H1 (cell line): ENCODE measurements around the gene RGS16. TPM values are rescaled to one million over a fixed set of nuclear protein-coding genes. Genes with fewer than 3 reads are reported as not detected.

Experiments used
- CTCF ChIA-PET: fragments of 300-600 bp; sonication (Branson Sonifier 250); formaldehyde crosslinking; loops from one replicate; lab custom pipeline; 2021; ENCODE audit not compliant: partially characterized antibody; lab: Charles Lee
- POLR2A ChIA-PET: fragments of 300-600 bp; sonication (Branson Sonifier 250); formaldehyde crosslinking; loops from one replicate; lab custom pipeline; 2021; ENCODE audit warnings: inconsistent platforms; ENCODE audit not compliant: partially characterized antibody; lab: Charles Lee
- DNase-seq, 2 experiments: peaks; one replicate each; pipeline versions ENCODE4 v3.0.0 to v3.0.0-alpha.2; 2010 to 2022; ENCODE audit warnings: low spot score in 2 of 2, low read depth in 1 of 2, mixed read lengths in 1 of 2
- FAIRE-seq: peaks from 2 replicates; lab custom pipeline; 2011; peaks lifted over from hg19 to GRCh38; lab: Jason Lieb, UNC
- H2AFZ ChIP-seq: 2 replicates; pipeline ENCODE4 v1.8.1; 2012; ENCODE audit warnings: low read length, inconsistent platforms
- H2AK5ac ChIP-seq: 2 replicates; pipeline ENCODE4 v1.6.1; 2013; ENCODE audit warnings: low read depth, low read length
- H2BK120ac ChIP-seq: replicated peaks from 2 replicates; pipeline ENCODE3; 2013; ENCODE audit warnings: low read depth, low read length, inconsistent platforms
- H2BK12ac ChIP-seq: 2 replicates; pipeline ENCODE4 v1.6.1; 2013; ENCODE audit warnings: low read depth, low read length
- H2BK15ac ChIP-seq: 2 replicates; pipeline ENCODE4 v1.6.1; 2013; ENCODE audit warnings: low read length
- H2BK20ac ChIP-seq: 2 replicates; pipeline ENCODE4 v1.6.1; 2013; ENCODE audit warnings: low read length
- H2BK5ac ChIP-seq: 2 replicates; pipeline ENCODE4 v1.6.1; 2013; ENCODE audit warnings: low read depth, low read length
- H3K14ac ChIP-seq: 2 replicates; pipeline ENCODE4 v1.6.1; 2013; ENCODE audit warnings: inconsistent platforms; ENCODE audit not compliant: insufficient read length
- H3K18ac ChIP-seq: 2 replicates; pipeline ENCODE4 v1.6.1; 2013; ENCODE audit warnings: low read length; ENCODE audit errors: extremely low read depth
- H3K23ac ChIP-seq: 2 replicates; pipeline ENCODE4 v1.6.1; 2013; ENCODE audit warnings: inconsistent platforms; ENCODE audit not compliant: insufficient read length
- H3K23me2 ChIP-seq: 2 replicates; pipeline ENCODE4 v1.6.1; 2013; ENCODE audit warnings: low read depth, low read length
- H3K27ac ChIP-seq: 2 replicates; pipeline ENCODE4 v1.6.1; 2011; ENCODE audit warnings: low read depth, low read length, inconsistent platforms
- H3K27me3 ChIP-seq, 4 experiments: replicated peaks in 1 of 4; 1 replicate in 1 of 4; 2 replicates in 3 of 4; pipeline versions ENCODE4 v1.6.1 to v1.8.1; 2011 to 2013; ENCODE audit warnings: low read length in 3 of 4, mild to moderate bottlenecking in 3 of 4, inconsistent platforms in 2 of 4, mixed read lengths in 2 of 4, moderate library complexity in 1 of 4; ENCODE audit not compliant: control insufficient read depth in 3 of 4, insufficient read depth in 3 of 4; ENCODE audit errors: extremely low read depth in 1 of 4
- H3K36me3 ChIP-seq, 4 experiments: 2 replicates each; pipeline versions ENCODE4 v1.6.1 to v1.8.1; 2011 to 2013; ENCODE audit warnings: mild to moderate bottlenecking in 4 of 4, low read length in 3 of 4, moderate library complexity in 2 of 4, control low read depth in 1 of 4, inconsistent platforms in 1 of 4; ENCODE audit not compliant: insufficient read depth in 4 of 4, control insufficient read depth in 2 of 4
- H3K4ac ChIP-seq: replicated peaks from 2 replicates; pipeline ENCODE3; 2013; ENCODE audit warnings: low read length, low read depth, mixed read lengths, inconsistent platforms; ENCODE audit not compliant: insufficient read length
- H3K4me1 ChIP-seq, 4 experiments: replicated peaks in 1 of 4; 1 replicate in 1 of 4; 2 replicates in 3 of 4; pipeline versions ENCODE4 v1.6.1 to v1.8.1; 2011 to 2013; ENCODE audit warnings: low read length in 3 of 4, inconsistent platforms in 2 of 4, mixed read lengths in 1 of 4; ENCODE audit not compliant: insufficient read depth in 4 of 4, control insufficient read depth in 3 of 4
- H3K4me2 ChIP-seq, 2 experiments: 2 replicates each; pipeline versions ENCODE4 v1.6.1 to v1.8.1; 2011 to 2013; ENCODE audit warnings: low read depth in 2 of 2, low read length in 2 of 2, control low read depth in 1 of 2, inconsistent platforms in 1 of 2, mild to moderate bottlenecking in 1 of 2; ENCODE audit not compliant: insufficient read depth in 1 of 2
- H3K4me3 ChIP-seq, 4 experiments: fragments of 200-600, 300-600 bp in 1 of 4; sonication (generic), shearing (Covaris generic), sonication (Bioruptor Twin) in 1 of 4; 2 replicates each; pipeline versions ENCODE4 v1.5.1 to v1.8.1; 2011 to 2016; ENCODE audit warnings: low read length in 4 of 4, low read depth in 3 of 4, control low read depth in 2 of 4, inconsistent platforms in 2 of 4, mild to moderate bottlenecking in 2 of 4, mixed read lengths in 1 of 4, moderate library complexity in 1 of 4; ENCODE audit not compliant: insufficient read depth in 2 of 4; ENCODE audit errors: extremely low read depth in 1 of 4
- H3K56ac ChIP-seq: replicated peaks from 2 replicates; pipeline ENCODE3; 2013; ENCODE audit warnings: low read depth, mild to moderate bottlenecking, mixed read lengths, low read length, inconsistent platforms; ENCODE audit not compliant: insufficient read length
- H3K79me1 ChIP-seq: 2 replicates; pipeline ENCODE4 v1.6.1; 2013; ENCODE audit warnings: low read depth, low read length, control low read depth
- H3K79me2 ChIP-seq, 2 experiments: 2 replicates each; pipeline versions ENCODE4 v1.6.1 to v1.8.1; 2012 to 2013; ENCODE audit warnings: low read length in 2 of 2, mild to moderate bottlenecking in 2 of 2, inconsistent platforms in 1 of 2; ENCODE audit not compliant: insufficient read depth in 2 of 2, control insufficient read depth in 1 of 2
- H3K9ac ChIP-seq, 4 experiments: replicated peaks in 1 of 4; 1 replicate in 1 of 4; 2 replicates in 3 of 4; pipeline versions ENCODE4 v1.6.1 to v1.8.1; 2011 to 2013; ENCODE audit warnings: low read depth in 3 of 4, low read length in 3 of 4, control low read depth in 2 of 4, mild to moderate bottlenecking in 2 of 4, moderate library complexity in 2 of 4, inconsistent platforms in 1 of 4; ENCODE audit errors: extremely low read depth in 1 of 4
- H3K9me3 ChIP-seq, 2 experiments: 2 replicates each; pipeline versions ENCODE4 v1.6.1 to v1.8.1; 2012 to 2013; ENCODE audit warnings: mild to moderate bottlenecking in 2 of 2, moderate library complexity in 2 of 2, control low read depth in 1 of 2, inconsistent platforms in 1 of 2, low read depth in 1 of 2, low read length in 1 of 2, mixed read lengths in 1 of 2; ENCODE audit not compliant: insufficient read depth in 2 of 2
- H4K20me1 ChIP-seq, 2 experiments: replicated peaks in 1 of 2; 2 replicates each; pipeline versions ENCODE3 to v1.8.1; 2011 to 2013; ENCODE audit warnings: inconsistent platforms in 2 of 2, low read length in 2 of 2, mild to moderate bottlenecking in 1 of 2; ENCODE audit not compliant: insufficient read depth in 2 of 2, control insufficient read depth in 1 of 2
- H4K5ac ChIP-seq: 2 replicates; pipeline ENCODE4 v1.6.1; 2013; ENCODE audit warnings: low read length, low read depth, mixed read lengths, inconsistent platforms; ENCODE audit not compliant: insufficient read length
- H4K8ac ChIP-seq: 2 replicates; pipeline ENCODE4 v1.8.0; 2013; ENCODE audit warnings: mild to moderate bottlenecking, moderate library complexity, low read length, inconsistent platforms; ENCODE audit not compliant: insufficient read depth; ENCODE audit errors: extremely low read depth
- H4K91ac ChIP-seq: replicated peaks from 2 replicates; pipeline ENCODE3; 2013; ENCODE audit warnings: low read length, mixed read lengths, inconsistent platforms; ENCODE audit not compliant: insufficient read length
- CBX5 ChIP-seq: fragments of 300-800, 300-1000 bp; sonication (generic); IDR thresholded peaks from 2 replicates; pipeline ENCODE4 v1.7.1; 2016; ENCODE audit warnings: antibody characterized with exemption, low read length, low read depth
- CREB1 ChIP-seq: IDR thresholded peaks from 2 replicates; pipeline ENCODE4 v1.6.1; 2012; ENCODE audit warnings: inconsistent platforms
- CTBP2 ChIP-seq: IDR thresholded peaks from 2 replicates; pipeline ENCODE4 v1.7.0; 2011; ENCODE audit warnings: borderline replicate concordance, mild to moderate bottlenecking, moderate library complexity, mixed read lengths, low read length; ENCODE audit not compliant: insufficient read depth, insufficient read length
- GTF2F1 ChIP-seq: IDR thresholded peaks from 2 replicates; pipeline ENCODE4 v1.6.1; 2012; ENCODE audit warnings: low read depth, low read length, improper control_type of control experiment, borderline replicate concordance
- HDAC2 ChIP-seq, 2 experiments: fragments of 300-600 bp in 1 of 2; sonication (generic) in 1 of 2; IDR thresholded peaks; 2 replicates each; pipeline ENCODE4 v1.6.1; 2011 to 2012; ENCODE audit warnings: low read depth in 2 of 2, low read length in 2 of 2, mild to moderate bottlenecking in 2 of 2, moderate library complexity in 2 of 2, borderline replicate concordance in 1 of 2, inconsistent platforms in 1 of 2
- KDM1A ChIP-seq: fragments of 200-600, 300-600 bp; sonication (generic); IDR thresholded peaks from 2 replicates; pipeline ENCODE4 v1.7.1; 2016; ENCODE audit warnings: mild to moderate bottlenecking, low read length, borderline replicate concordance
- RBBP5 ChIP-seq: IDR thresholded peaks from 2 replicates; pipeline ENCODE4 v1.7.1; 2012; ENCODE audit warnings: low read depth, mild to moderate bottlenecking, inconsistent platforms, low read length, moderate library complexity, borderline replicate concordance
- RXRA ChIP-seq: IDR thresholded peaks from 2 replicates; pipeline ENCODE4 v1.6.1; 2011; ENCODE audit warnings: low read depth, mild to moderate bottlenecking, low read length, moderate library complexity; ENCODE audit not compliant: insufficient read depth
- SP1 ChIP-seq: IDR thresholded peaks from 2 replicates; pipeline ENCODE4 v1.6.1; 2011; ENCODE audit warnings: low read depth, low read length
- SP4 ChIP-seq: IDR thresholded peaks from 2 replicates; pipeline ENCODE4 v1.6.1; 2012; ENCODE audit warnings: low read length, inconsistent platforms
- TAF7 ChIP-seq: optimal IDR thresholded peaks from 2 replicates; pipeline ENCODE3; 2011; ENCODE audit warnings: low read depth, mild to moderate bottlenecking, inconsistent platforms, low read length, moderate library complexity, borderline replicate concordance
- WGBS, 2 experiments: shearing (Covaris generic) in 1 of 2; methylation state at CpG; one replicate each; pipeline versions ENCODE4 v1.1.6 to v1.1.7; 2013 to 2015; ENCODE audit warnings: low lambda C conversion rate in 2 of 2, mixed read lengths in 2 of 2, inconsistent platforms in 1 of 2, low coverage in 1 of 2, missing lambda C conversion rate in 1 of 2; ENCODE audit not compliant: insufficient replicate concordance in 2 of 2, insufficient coverage in 1 of 2, insufficient read length in 1 of 2; ENCODE audit errors: extremely low coverage in 1 of 2, missing lambda C conversion rate in 1 of 2; 5-methylcytosine and 5-hydroxymethylcytosine counted together
- polyA plus RNA-seq, 7 experiments: library from polyadenylated mRNA; depleted of rRNA in 3 of 7; stranded (reverse) in 5 of 7; unstranded in 2 of 7; fragments of >200 nt in 5 of 7; fragments of 200-250 nt in 2 of 7; gene quantifications; 1 replicate in 5 of 7; 2 replicates in 1 of 7; 4 replicates in 1 of 7; pipeline versions ENCODE4 v1.2.1 to v1.2.3, GENCODE V29; 2011 to 2013; ENCODE audit warnings: missing spikeins in 2 of 7, mixed read lengths in 2 of 7
- total RNA-seq: library from RNA; stranded (reverse); fragmentation: NEBNext Ultra II Directional; extraction: Animal tissue kit (Norgen Biotek cat#: 25700); gene quantifications from 2 replicates; pipeline ENCODE4 v1.2.1, GENCODE V29; 2021
- TF ChIP-seq, protein P1 (sequence below): IDR thresholded peaks from 2 replicates; pipeline ENCODE4 v1.6.1; 2011; ENCODE audit warnings: low read depth, mild to moderate bottlenecking, low read length; ENCODE audit not compliant: insufficient read depth

Gene RGS16
- total and polyA plus RNA-seq, 2 of the 8 experiments (the other 6 are each of a cell fraction or from before 2014, with no cell fraction given), result 5.7 to 9.8 TPM

DNA sequence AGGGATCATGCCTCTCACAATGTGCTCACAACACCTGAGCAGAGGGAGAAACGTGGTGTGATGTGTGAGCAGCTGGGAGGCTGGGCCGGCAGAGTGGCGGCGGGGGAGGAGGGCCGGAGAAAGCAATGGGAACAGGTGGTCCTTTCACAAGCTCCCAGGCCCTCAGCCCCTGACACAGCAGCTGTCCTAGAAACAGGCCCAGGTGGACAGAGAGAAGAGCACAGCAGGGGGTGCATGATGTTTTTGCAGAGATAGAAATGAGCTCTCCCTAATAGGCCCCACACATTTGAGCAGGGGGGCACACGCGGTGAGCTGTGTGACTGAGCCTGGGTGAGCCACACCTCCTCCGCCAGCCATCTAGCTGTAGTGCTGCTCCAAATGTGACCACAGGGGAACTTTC lies 7.6 kb upstream of the RGS16 start:
- H3K9me3 ChIP-seq, result no peaks in the 10 kb centered on the region
- H2BK5ac ChIP-seq, result peak overlapping the region; percentile 36; the same call in 1 of the 2 replicates
- peaks cover 11% of the 10 kb centered on the region for H3K23me2 ChIP-seq
- 46% methylated on average over 8 of the region's 8 CpGs; no CpG with 5 or more reads in 1 of the 2 experiments for WGBS, 2 experiments
- H3K36me3 ChIP-seq, result no peaks in the 10 kb centered on the region; a peak in 1 of 8 replicates
- H3K79me1 ChIP-seq, result no peaks in the 10 kb centered on the region
- peak overlapping the region; percentile 11 to 19; a peak in 1 of 4 replicates for H3K4me2 ChIP-seq
- H4K91ac ChIP-seq, result peak overlapping the region; percentile 72
- H3K79me2 ChIP-seq, result no peaks in the 10 kb centered on the region
- DNase-seq, result no peak
- H3K4me3 ChIP-seq, result no peak overlapping the region
- peaks cover 0 to 24% (median 13%) of the 10 kb centered on the region in 4 experiments; a peak in 6 of 7 replicates for H3K27me3 ChIP-seq
- no peak overlapping the region for H2BK120ac ChIP-seq
- H3K14ac ChIP-seq, result no peak overlapping the region
- no peak overlapping the region for H2AK5ac ChIP-seq
- no peak overlapping the region for H3K27ac ChIP-seq
- POLR2A ChIA-PET, result interaction anchor here (0.6 to 11.9 kb wide), 8 partner anchors 10 to 200 kb away, joined by 3 to 231 read pairs (median 4); partner anchors contain the start of gene RGS16
- no peak overlapping the region for H3K56ac ChIP-seq
- no peak overlapping the region; the same call in 1 of the 2 replicates for H4K8ac ChIP-seq
- peak overlapping the region; percentile 2; the same call in 1 of the 2 replicates for H2BK20ac ChIP-seq
- no peak overlapping the region for H4K5ac ChIP-seq
- no peaks in the 10 kb centered on the region for H4K20me1 ChIP-seq
- peak overlapping the region; percentile 45; the same call in 1 of the 2 replicates for H2BK12ac ChIP-seq
- peak overlapping the region; percentile 51; the same call in 1 of the 2 replicates for H3K18ac ChIP-seq
- H3K9ac ChIP-seq, result no peak overlapping the region
- no peak for FAIRE-seq
- no peak overlapping the region for H2AFZ ChIP-seq
- no peak overlapping the region for H3K23ac ChIP-seq
- no peak overlapping the region for H3K4ac ChIP-seq
- CTCF ChIA-PET, result interaction anchor here (0.7 to 37.1 kb wide), 14 partner anchors 12 to 531 kb away, joined by 3 to 1131 read pairs (median 4); partner anchors contain the start of genes NPL and RGS8
- H2BK15ac ChIP-seq, result no peak overlapping the region
- H3K4me1 ChIP-seq, result peaks cover 18 to 38% (median 22%) of the 10 kb centered on the region in 4 experiments
- TF ChIP-seq CTBP2 (no peak), CBX5 (no peak), TAF7 (no peak), RBBP5 (no peak), HDAC2 (IDR thresholded peaks at IDR 0.05; ENCODE audit: borderline replicate concordance in 1 of 2, low read depth in 2 of 2, low read length in 2 of 2) (0 out of 4 replicates have a peak, but pooled peaks of 1 of the 2 experiments have one; percentile 9), GTF2F1 (no peak), SP4 (no peak), SP1 (no peak), CREB1 (no peak; the same call in 1 of the 2 replicates), KDM1A (no peak), RXRA (no peak)
- TF ChIP-seq, protein P1, sequence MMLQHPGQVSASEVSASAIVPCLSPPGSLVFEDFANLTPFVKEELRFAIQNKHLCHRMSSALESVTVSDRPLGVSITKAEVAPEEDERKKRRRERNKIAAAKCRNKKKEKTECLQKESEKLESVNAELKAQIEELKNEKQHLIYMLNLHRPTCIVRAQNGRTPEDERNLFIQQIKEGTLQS, result no peak
